HL-60 (cell line): ENCODE measurements around the gene CEP112.

Source experiments
- DNase-seq, 2 experiments: peaks; one replicate each; pipeline ENCODE4 v3.0.0-alpha.2; 2010 to 2020; ENCODE audit warnings: low read depth in 1 of 2, low spot score in 1 of 2
- H3K27ac ChIP-seq: fragments of 250-450 bp; sonication (Bioruptor Pico); replicated peaks from 2 replicates; pipeline ENCODE4 v1.5.1; 2020; ENCODE audit warnings: mild to moderate bottlenecking, moderate library complexity
- H3K27me3 ChIP-seq: fragments of 250-450 bp; sonication (Bioruptor Pico); 2 replicates; pipeline ENCODE4 v1.5.1; 2021; ENCODE audit warnings: mild to moderate bottlenecking, moderate library complexity; ENCODE audit not compliant: insufficient read depth, poor library complexity, severe bottlenecking
- H3K4me3 ChIP-seq: replicated peaks from 2 replicates; pipeline ENCODE4 v1.5.1; 2011; ENCODE audit warnings: mild to moderate bottlenecking, control low read depth, low read length; ENCODE audit not compliant: insufficient read depth
- CTCF ChIP-seq: IDR thresholded peaks from one replicate; pipeline ENCODE4 v1.5.1; 2011; ENCODE audit warnings: low read length, control low read depth, inconsistent platforms; ENCODE audit not compliant: insufficient read depth
- GABPA ChIP-seq: IDR thresholded peaks from 2 replicates; pipeline ENCODE4 v1.6.1; 2012; ENCODE audit warnings: low read depth
- POLR2AphosphoS5 ChIP-seq: IDR thresholded peaks from 2 replicates; pipeline ENCODE4 v1.6.1; 2012; ENCODE audit warnings: low read depth
- REST ChIP-seq: IDR thresholded peaks from 2 replicates; pipeline ENCODE4 v1.6.1; 2012; ENCODE audit warnings: low read depth; ENCODE audit not compliant: insufficient replicate concordance
- SPI1 ChIP-seq: IDR thresholded peaks from 2 replicates; pipeline ENCODE4 v1.6.1; 2012; ENCODE audit warnings: low read depth, mild to moderate bottlenecking, borderline replicate concordance

CEP112 gene

GRCh38 chr17:66094727-66095126, 97.2 kb downstream of the CEP112 start:
- H3K27me3 ChIP-seq = no peaks in the 10 kb centered on the region
- TF ChIP-seq SPI1 (no peak), GABPA (no peak), CTCF (no peak), REST (no peak), POLR2AphosphoS5 (no peak)
- DNase-seq = no peak

GRCh38 chr17:66091445-66092080, 100.4 kb downstream of the CEP112 start:
- Histone ChIP-seq H3K4me3 (no peak overlapping the region), H3K27me3 (no peaks in the 10 kb centered on the region), H3K27ac (no peak overlapping the region)
- no peak for DNase-seq
- TF ChIP-seq SPI1 = no peak
- no peak for TF ChIP-seq CTCF
- TF ChIP-seq GABPA = no peak
- no peak for TF ChIP-seq REST
- no peak for TF ChIP-seq POLR2AphosphoS5

More at GRCh38 chr17:66094727-66095126, 97.2 kb downstream of the CEP112 start:
- H3K4me3 ChIP-seq = no peak overlapping the region
- no peak overlapping the region for H3K27ac ChIP-seq

GRCh38 chr17:66089764-66090163, 102.2 kb downstream of the CEP112 start:
- Histone ChIP-seq H3K27me3 (no peaks in the 10 kb centered on the region), H3K4me3 (no peak overlapping the region), H3K27ac (no peak overlapping the region)
- TF ChIP-seq SPI1 (no peak), REST (no peak), POLR2AphosphoS5 (no peak)
- no peak for DNase-seq
